Naive thymus-derived CD4-positive, alpha-beta T cell (primary cell): ENCODE data around the gene ARID5B. TPM values are rescaled to one million over a fixed set of nuclear protein-coding genes. Genes with fewer than 3 reads are reported as not detected.
A peak's percentile ranks its signal among the peaks of the same experiment; 100 is the strongest.

Experiments
- ATAC-seq: fragments of 150-1000 bp; cut with Tn5 transposase; 2 replicates; pipeline ENCODE4 v1.10.0; 2021; ENCODE audit warnings: mild to moderate bottlenecking, moderate library complexity
- CTCF ChIA-PET: fragments of 350-600 bp; sonication (Branson Sonifier 250); formaldehyde crosslinking; loops from one replicate; lab custom pipeline; 2021; ENCODE audit warnings: antibody characterized with exemption; lab: Charles Lee
- POLR2A ChIA-PET: fragments of 350-600 bp; sonication (Branson Sonifier 250); formaldehyde crosslinking; loops from one replicate; lab custom pipeline; 2021; ENCODE audit warnings: antibody characterized with exemption, inconsistent platforms; lab: Charles Lee
- DNase-seq, 9 donors: peaks; one replicate each; pipeline versions ENCODE4 v3.0.0 to v3.0.0-alpha.2; 2020 to 2022; ENCODE audit warnings: mixed read lengths in 1 of 9
- H3K27ac ChIP-seq: one replicate; pipeline ENCODE4 v1.7.0; 2013; ENCODE audit warnings: mild to moderate bottlenecking, low read depth, low read length, moderate library complexity
- H3K27me3 ChIP-seq, 2 donors: one replicate each; pipeline ENCODE4 v1.7.0; 2013; ENCODE audit warnings: low read length in 2 of 2, mild to moderate bottlenecking in 2 of 2, moderate library complexity in 2 of 2; ENCODE audit not compliant: control insufficient read depth in 2 of 2, insufficient read depth in 2 of 2
- H3K36me3 ChIP-seq, 3 experiments: 1 replicate in 2 of 3; 2 replicates in 1 of 3; pipeline ENCODE4 v1.7.0; 2013; ENCODE audit warnings: low read length in 3 of 3, mild to moderate bottlenecking in 3 of 3, moderate library complexity in 1 of 3; ENCODE audit not compliant: insufficient read depth in 3 of 3, control insufficient read depth in 2 of 3
- H3K4me1 ChIP-seq, 2 donors: one replicate each; pipeline ENCODE4 v1.7.0; 2013; ENCODE audit warnings: low read length in 2 of 2, mild to moderate bottlenecking in 2 of 2, moderate library complexity in 1 of 2; ENCODE audit not compliant: control insufficient read depth in 2 of 2, insufficient read depth in 2 of 2
- H3K4me3 ChIP-seq: 2 replicates; pipeline ENCODE4 v1.7.0; 2013; ENCODE audit warnings: mild to moderate bottlenecking, low read length
- H3K9me3 ChIP-seq, 3 experiments: 1 replicate in 2 of 3; 2 replicates in 1 of 3; pipeline ENCODE4 v1.7.0; 2013; ENCODE audit warnings: low read length in 3 of 3; ENCODE audit not compliant: control insufficient read depth in 2 of 3
- H3K27ac Mint-ChIP-seq, 9 donors: one replicate each; pipeline ENCODE4 v1.8.0; 2020 to 2022; ENCODE audit warnings: mixed read lengths in 9 of 9, mild to moderate bottlenecking in 8 of 9, moderate library complexity in 5 of 9, inconsistent platforms in 2 of 9
- H3K27me3 Mint-ChIP-seq, 5 donors: one replicate each; pipeline ENCODE4 v1.8.0; 2021 to 2022; ENCODE audit warnings: mixed read lengths in 5 of 5, mild to moderate bottlenecking in 1 of 5
- H3K36me3 Mint-ChIP-seq, 5 donors: one replicate each; pipeline ENCODE4 v1.8.0; 2020 to 2022; ENCODE audit warnings: mixed read lengths in 5 of 5, mild to moderate bottlenecking in 3 of 5, inconsistent platforms in 1 of 5
- H3K4me1 Mint-ChIP-seq, 7 donors: one replicate each; pipeline ENCODE4 v1.8.0; 2020 to 2022; ENCODE audit warnings: mixed read lengths in 7 of 7, mild to moderate bottlenecking in 3 of 7, inconsistent platforms in 1 of 7
- H3K4me3 Mint-ChIP-seq, 10 donors: one replicate each; pipeline ENCODE4 v1.8.0; 2020 to 2022; ENCODE audit warnings: mild to moderate bottlenecking in 10 of 10, mixed read lengths in 10 of 10, moderate library complexity in 6 of 10, inconsistent platforms in 2 of 10
- H3K9me3 Mint-ChIP-seq, 11 donors: one replicate each; pipeline ENCODE4 v1.8.0; 2020 to 2022; ENCODE audit warnings: mixed read lengths in 11 of 11, mild to moderate bottlenecking in 4 of 11, inconsistent platforms in 1 of 11, moderate library complexity in 1 of 11
- intact Hi-C, 2 donors: fragments of 100-400 bp; cut with micrococcal nuclease; formaldehyde crosslinking; loops; one replicate each; pipeline ENCODE4 v1.15.1; 2023
- polyA plus RNA-seq, 2 donors: library from polyadenylated mRNA; unstranded; fragments of 300-500 nt; fragmentation: Illumina TruSeq; gene quantifications; one replicate each; pipeline ENCODE4 v1.2.3, GENCODE V29; 2021
- total RNA-seq, 6 experiments: library from RNA in 5 of 6; stranded (reverse) in 5 of 6; gene quantifications; 1 replicate in 5 of 6; 2 replicates in 1 of 6; pipeline ENCODE4 v1.2.3 and lab custom pipeline; 2021 to 2026

Gene ARID5B
- total and polyA plus RNA-seq, 7 experiments from 2014 or later, result 18.6 to 60.8 (median 47.4) TPM

- peak overlapping the region; percentile 96 for H3K4me3 ChIP-seq
- DNase-seq (no peak), ATAC-seq (no peak)
- H3K4me1 ChIP-seq, result peaks cover 29 to 36% of the 10 kb centered on the region in 2 donors
- Mint-ChIP-seq H3K27me3 (peaks cover 0 to 2% (median 0%) of the 10 kb centered on the region in 5 donors), H3K4me1 (peaks cover 21 to 64% (median 53%) of the 10 kb centered on the region in 7 donors), H3K9me3 (peaks cover 0 to 6% (median 0%) of the 10 kb centered on the region in 11 donors), H3K36me3 (peaks cover 0 to 17% (median 0%) of the 10 kb centered on the region in 5 donors), H3K4me3 (peak overlapping the region; percentile 81 to 100 (median 94)), H3K27ac (peak overlapping the region; percentile 92 to 100 (median 96))
- H3K27me3 ChIP-seq, result no peaks in the 10 kb centered on the region
- peak overlapping the region; percentile 92 for H3K27ac ChIP-seq
- intact Hi-C loops, result loop anchor here (1.0 to 5.0 kb wide), 23 partner anchors 34 to 1367 kb away; partner anchors contain the start of genes ADO (in 2 of the 2), EGR2 (in 2 of the 2), NRBF2 (in 1 of the 2) and RTKN2 (in 1 of the 2)
- no peaks in the 10 kb centered on the region for H3K9me3 ChIP-seq
- H3K36me3 ChIP-seq, result peaks cover 0 to 12% (median 0%) of the 10 kb centered on the region in 3 experiments
- CTCF ChIA-PET, result interaction anchor here (0.6 to 8.4 kb wide), 16 partner anchors 11 to 631 kb away, joined by 3 to 66 read pairs (median 3); no protein-coding TSS in a partner anchor
- POLR2A ChIA-PET, result interaction anchor here (0.6 to 7.2 kb wide), 24 partner anchors 25 to 1738 kb away, joined by 3 to 86 read pairs (median 4); partner anchors contain the start of gene ADO
Measured at GRCh38 chr10:61901829-61902444, 438 bp downstream of the ARID5B start.

- H3K36me3 ChIP-seq, result peaks cover 0 to 12% (median 0%) of the 10 kb centered on the region in 3 experiments
- CTCF ChIA-PET, result interaction anchor here (0.6 to 8.4 kb wide), 21 partner anchors 10 to 630 kb away, joined by 3 to 66 read pairs (median 3); no protein-coding TSS in a partner anchor
- ATAC-seq (peak; percentile 63), DNase-seq (peak; percentile 13 to 91 (median 88))
- Mint-ChIP-seq H3K4me3 (peak overlapping the region; percentile 81 to 100 (median 94)), H3K9me3 (peaks cover 0 to 6% (median 0%) of the 10 kb centered on the region in 11 donors), H3K27ac (peak overlapping the region; percentile 92 to 100 (median 96)), H3K36me3 (peaks cover 0 to 17% (median 0%) of the 10 kb centered on the region in 5 donors), H3K27me3 (peaks cover 0 to 2% (median 0%) of the 10 kb centered on the region in 5 donors), H3K4me1 (peaks cover 18 to 60% (median 51%) of the 10 kb centered on the region in 7 donors)
- peak overlapping the region; percentile 92 for H3K27ac ChIP-seq
- no peaks in the 10 kb centered on the region for H3K9me3 ChIP-seq
- POLR2A ChIA-PET, result interaction anchor here (0.6 to 7.2 kb wide), 23 partner anchors 26 to 902 kb away, joined by 3 to 86 read pairs (median 4); partner anchors contain the start of gene ADO
- peak overlapping the region; percentile 96 for H3K4me3 ChIP-seq
- H3K27me3 ChIP-seq, result no peaks in the 10 kb centered on the region
- H3K4me1 ChIP-seq, result peaks cover 23 to 30% of the 10 kb centered on the region in 2 donors
- intact Hi-C loops, result loop anchor here (1.0 to 5.0 kb wide), 20 partner anchors 32 to 1365 kb away; partner anchors contain the start of genes ADO (in 2 of the 2), EGR2 (in 2 of the 2) and RTKN2 (in 1 of the 2)
Measured at GRCh38 chr10:61902445-61903220, 1.1 kb downstream of the ARID5B start.

DNA sequence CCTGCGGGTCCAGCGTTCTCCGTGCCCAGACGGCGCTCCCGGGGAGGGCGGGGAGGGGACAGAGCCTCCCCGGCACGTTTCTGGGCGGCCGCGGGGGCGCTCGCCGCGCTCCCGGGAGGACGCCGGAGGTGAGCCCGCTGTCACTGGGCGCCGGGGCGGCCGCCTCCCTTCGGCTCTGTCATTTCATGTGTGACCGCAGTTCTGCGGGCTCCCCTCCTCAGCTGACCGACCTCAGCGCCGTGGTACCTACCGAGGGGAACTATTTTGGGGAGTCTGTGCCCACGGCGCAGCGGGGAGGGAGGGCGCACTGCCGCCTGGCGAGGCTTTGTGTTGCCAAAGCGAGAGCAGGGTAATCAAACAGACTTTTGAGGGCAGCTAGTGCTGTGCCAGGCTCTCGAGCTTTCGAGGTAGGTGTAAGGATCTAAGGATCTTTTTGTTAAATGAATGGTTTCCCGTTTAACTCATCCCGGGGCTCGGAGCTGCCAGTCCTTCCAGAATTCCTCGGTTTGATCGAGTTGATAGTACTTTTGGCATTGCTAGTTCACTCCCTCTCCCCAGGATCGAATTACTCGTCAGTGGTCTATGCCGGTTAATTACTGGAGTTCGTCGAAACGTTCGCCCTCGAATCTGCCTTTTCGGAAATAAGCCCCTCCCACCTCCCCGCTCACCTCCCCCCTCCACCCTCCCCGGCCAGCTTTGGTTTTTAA lies 1.9 kb downstream of the ARID5B start:
- Histone ChIP-seq H3K27ac (peak overlapping the region; percentile 92), H3K9me3 (no peaks in the 10 kb centered on the region), H3K27me3 (no peaks in the 10 kb centered on the region), H3K4me1 (peaks cover 18 to 25% of the 10 kb centered on the region in 2 donors), H3K36me3 (peaks cover 0 to 12% (median 0%) of the 10 kb centered on the region in 3 experiments), H3K4me3 (peak overlapping the region; percentile 96)
- peaks cover 0 to 6% (median 0%) of the 10 kb centered on the region in 11 donors for H3K9me3 Mint-ChIP-seq
- DNase-seq (peak; percentile 56 to 78 (median 69)), ATAC-seq (peak; percentile 58)
- H3K27ac Mint-ChIP-seq, result peak overlapping the region; percentile 93 to 100 (median 97)
- POLR2A ChIA-PET, result interaction anchor here (0.5 to 7.2 kb wide), 15 partner anchors 26 to 342 kb away, joined by 3 to 86 read pairs (median 5); no protein-coding TSS in a partner anchor
- peaks cover 14 to 59% (median 49%) of the 10 kb centered on the region in 7 donors for H3K4me1 Mint-ChIP-seq
- intact Hi-C loops, result loop anchor here (1.0 to 5.0 kb wide), 10 partner anchors 31 to 1364 kb away; partner anchors contain the start of genes ADO (in 2 of the 2) and RTKN2 (in 1 of the 2)
- peaks cover 0 to 21% (median 4%) of the 10 kb centered on the region in 5 donors for H3K36me3 Mint-ChIP-seq
- peak overlapping the region; percentile 81 to 100 (median 94) for H3K4me3 Mint-ChIP-seq
- H3K27me3 Mint-ChIP-seq, result peaks cover 0 to 2% (median 0%) of the 10 kb centered on the region in 5 donors
- CTCF ChIA-PET, result interaction anchor here (0.7 to 8.4 kb wide), 11 partner anchors 12 to 369 kb away, joined by 3 to 66 read pairs (median 3); no protein-coding TSS in a partner anchor

GRCh38 chr10:61903928-61904344 lies 2.4 kb downstream of the ARID5B start:
- Histone ChIP-seq H3K4me1 (peaks cover 12 to 19% of the 10 kb centered on the region in 2 donors), H3K9me3 (no peaks in the 10 kb centered on the region), H3K4me3 (peak overlapping the region; percentile 96), H3K27ac (peak overlapping the region; percentile 92), H3K36me3 (peaks cover 0 to 12% (median 0%) of the 10 kb centered on the region in 3 experiments), H3K27me3 (no peaks in the 10 kb centered on the region)
- Mint-ChIP-seq H3K36me3 (peaks cover 0 to 24% (median 7%) of the 10 kb centered on the region in 5 donors), H3K4me1 (peaks cover 11 to 57% (median 47%) of the 10 kb centered on the region in 7 donors), H3K9me3 (peaks cover 0 to 6% (median 0%) of the 10 kb centered on the region in 11 donors), H3K27me3 (peaks cover 0 to 2% (median 0%) of the 10 kb centered on the region in 5 donors), H3K4me3 (peak overlapping the region; percentile 81 to 100 (median 93)), H3K27ac (peak overlapping the region; percentile 93 to 98 (median 96))
- ATAC-seq (no peak), DNase-seq (no peak)
- ChIA-PET POLR2A (interaction anchor here (0.5 to 7.2 kb wide), 12 partner anchors 21 to 341 kb away, joined by 3 to 86 read pairs (median 4); no protein-coding TSS in a partner anchor), CTCF (interaction anchor here (0.9 to 8.4 kb wide), 7 partner anchors 85 to 341 kb away, joined by 3 to 66 read pairs (median 3); no protein-coding TSS in a partner anchor)
- intact Hi-C loops, result loop anchor here (1.0 to 5.0 kb wide), 11 partner anchors 9 to 1363 kb away; partner anchors contain the start of genes ADO (in 2 of the 2) and RTKN2 (in 1 of the 2)
